ENCODE data around the gene RIOX2.

The RIOX2 gene

GRCh38 chr3:97990624-97991292 lies 18.5 kb upstream of the RIOX2 start:
- ATAC-seq (no peak), DNase-seq (no peak)

- DNase-seq, result no peak
- no peak for ATAC-seq
These were observed 16.7 kb upstream of the RIOX2 start for GRCh38 chr3:97988784-97989568.

- no peak for ATAC-seq
- DNase-seq, result no peak
These were observed 15.1 kb upstream of the RIOX2 start for GRCh38 chr3:97987306-97987705.

GRCh38 chr3:97983933-97984491 lies 11.8 kb upstream of the RIOX2 start:
- no peak for ATAC-seq
- DNase-seq, result no peak

- DNase-seq (peak; percentile 14), ATAC-seq (peak; percentile 89)
These were observed 9.7 kb upstream of the RIOX2 start for GRCh38 chr3:97981886-97982285.

- no peak for ATAC-seq
- no peak for DNase-seq
These were observed 7.4 kb upstream of the RIOX2 start for GRCh38 chr3:97979610-97980009.

GRCh38 chr3:97975466-97975865 lies 3.2 kb upstream of the RIOX2 start:
- DNase-seq (no peak), ATAC-seq (no peak)

GRCh38 chr3:97974996-97975395 lies 2.8 kb upstream of the RIOX2 start:
- no peak for ATAC-seq
- DNase-seq, result no peak

GRCh38 chr3:97972976-97973375 lies 745 bp upstream of the RIOX2 start:
- DNase-seq, result no peak
- no peak for ATAC-seq

- no peak for ATAC-seq
- DNase-seq, result no peak
These were observed 1.1 kb downstream of the RIOX2 start for GRCh38 chr3:97970956-97971620.

GRCh38 chr3:97970156-97970555 lies 2.1 kb downstream of the RIOX2 start:
- DNase-seq, result no peak
- no peak for ATAC-seq

- DNase-seq (no peak), ATAC-seq (no peak)
These were observed 2.7 kb downstream of the RIOX2 start for GRCh38 chr3:97969541-97969940.

- no peak for ATAC-seq
- no peak for DNase-seq
These were observed 3.9 kb downstream of the RIOX2 start for GRCh38 chr3:97968376-97968775.

GRCh38 chr3:97967966-97968365 lies 4.3 kb downstream of the RIOX2 start:
- DNase-seq, result no peak
- no peak for ATAC-seq

- ATAC-seq (no peak), DNase-seq (no peak)
These were observed 11.1 kb downstream of the RIOX2 start for GRCh38 chr3:97960993-97961766.

- no peak for DNase-seq
- ATAC-seq, result no peak
These were observed 11.7 kb downstream of the RIOX2 start for GRCh38 chr3:97960551-97960950.

- no peak for ATAC-seq
These were observed 12.4 kb downstream of the RIOX2 start for GRCh38 chr3:97959872-97960271.

GRCh38 chr3:97958796-97959195 lies 13.4 kb downstream of the RIOX2 start:
- DNase-seq (no peak), ATAC-seq (no peak)

More at GRCh38 chr3:97959872-97960271, 12.4 kb downstream of the RIOX2 start:
- DNase-seq, result no peak

- ATAC-seq, result no peak
- no peak for DNase-seq
These were observed 13.8 kb downstream of the RIOX2 start for GRCh38 chr3:97958396-97958795.

- DNase-seq, result no peak
- no peak for ATAC-seq
These were observed 14.5 kb downstream of the RIOX2 start for GRCh38 chr3:97957617-97958311.

- ATAC-seq, result no peak
- no peak for DNase-seq
These were observed 16.2 kb downstream of the RIOX2 start for GRCh38 chr3:97956051-97956450.

All from stimulated activated naive CD8-positive, alpha-beta T cell treated with anti-CD3 and anti-CD28 coated beads, Interleukin-15, Interleukin-2, amounts not matched to agents 100 U/mL and 50 U/mL, for 24 hours (primary cell).